Heart left ventricle (tissue), 16 donors: Measurements from ENCODE around the gene TREM1. TPM values are rescaled to one million over a fixed set of nuclear protein-coding genes. Genes with fewer than 3 reads are reported as not detected.

Experiments
- ATAC-seq, 4 donors: fragments of 200-7000 bp; cut with Tn5 transposase; one replicate each; pipeline ENCODE4 v1.9.1; 2020 to 2022; ENCODE audit warnings: moderate library complexity in 4 of 4, mild to moderate bottlenecking in 3 of 4, moderate number of reproducible peaks in 1 of 4
- DNase-seq, 5 donors: peaks; one replicate each; pipeline ENCODE4 v3.0.0-alpha.2; 2020
- H3K27ac ChIP-seq, 12 donors: fragments of 200-600 bp; sonication (generic) in 4 of 12; one replicate each; pipeline versions ENCODE4 v1.5.0 to v1.8.0; 2016 to 2022; ENCODE audit warnings: mild to moderate bottlenecking in 2 of 12
- H3K27me3 ChIP-seq, 9 donors: fragments of 200-600 bp; sonication (generic) in 2 of 9; one replicate each; pipeline versions ENCODE4 v1.5.1 to v1.8.0; 2016 to 2022; ENCODE audit warnings: mild to moderate bottlenecking in 3 of 9
- H3K36me3 ChIP-seq, 9 donors: fragments of 200-600 bp; sonication (generic) in 2 of 9; one replicate each; pipeline versions ENCODE4 v1.5.0 to v1.8.0; 2018 to 2022; ENCODE audit warnings: mild to moderate bottlenecking in 2 of 9
- H3K4me1 ChIP-seq, 12 donors: fragments of 200-600 bp; sonication (generic) in 4 of 12; one replicate each; pipeline versions ENCODE4 v1.5.0 to v1.8.0; 2016 to 2022; ENCODE audit warnings: mild to moderate bottlenecking in 3 of 12
- H3K4me3 ChIP-seq, 12 donors: fragments of 200-600 bp; sonication (generic) in 4 of 12; one replicate each; pipeline versions ENCODE4 v1.5.0 to v1.8.0; 2017 to 2022; ENCODE audit warnings: mild to moderate bottlenecking in 9 of 12, moderate library complexity in 4 of 12
- H3K9me3 ChIP-seq, 12 donors: fragments of 200-600 bp; sonication (generic) in 4 of 12; one replicate each; pipeline versions ENCODE4 v1.5.0 to v1.8.0; 2016 to 2022; ENCODE audit warnings: mild to moderate bottlenecking in 1 of 12
- POLR2A ChIP-seq, 2 donors: fragments of 450-650 bp; IDR thresholded peaks; one replicate each; pipeline ENCODE4 v1.6.1; 2017; ENCODE audit warnings: antibody characterized with exemption in 2 of 2, mild to moderate bottlenecking in 2 of 2, moderate library complexity in 2 of 2
- WGBS, 4 donors: extraction: QIAGEN DNeasy Blood & Tissue Kit in 2 of 4; methylation state at CpG; one replicate each; pipeline versions ENCODE4 v1.1.5 to v1.1.7; 2013 to 2018; 5-methylcytosine and 5-hydroxymethylcytosine counted together
- intact Hi-C, 10 donors: fragments of 100-400 bp; cut with DNase I; formaldehyde crosslinking; loops; one replicate each; pipeline versions ENCODE4 v1.11.1 to v1.14.2; 2022
- polyA plus RNA-seq, 2 donors: library from polyadenylated mRNA; stranded (reverse); fragments of 200-250 nt; gene quantifications; one replicate each; pipeline ENCODE4 v1.2.3, GENCODE V29; 2013
- total RNA-seq, 9 donors: library from RNA; depleted of rRNA in 2 of 9; stranded (reverse); fragments of >200 nt in 2 of 9; fragmentation: NEBNext Ultra II Directional in 3 of 9; extraction: Animal tissue kit (Norgen Biotek cat#: 25700) in 3 of 9; gene quantifications; one replicate each; pipeline versions ENCODE4 v1.1.0 to v1.2.4, GENCODE V29; 2016 to 2023
- TF ChIP-seq, protein P1 (sequence below), 12 donors: fragments of 200-600 bp; sonication (generic) in 4 of 12; IDR thresholded peaks; one replicate each; pipeline versions ENCODE4 v1.5.0 to v1.8.0; 2018 to 2022; ENCODE audit warnings: antibody characterized with exemption in 12 of 12, mild to moderate bottlenecking in 5 of 12
- donor health status: ischemic (EF 13 %, LVEDD 7.1; RV severe dilation, severe dysfunction).
- donor health status: healthy with polysubstance abuse.
- donor health status: DM: no; HTN: yes; CAD: no.
- donor health status: DM: no; HTN: no; CAD: no.
- donor health status: ischemic (EF 25% LVEDD 6.9; RV normal size, moderate dysfunction).
- donor health status: ischemic (EF 25% LVEDD 5.7; RV mildly dilated, moderate dysfunction).
- donor health status: healthy.
- donor health status: DM: yes; HTN: yes; CAD: no.
- donor health status: ischemic (EF 35%, LVEDD 5.7; RV mildly dilated, moderate dysfunction).
- donor health status: nonischemic (EF 11% LVEDD 7.7; RV severe dilation, severe dysfunction).
- donor health status: DM: yes; HTN: yes; CAD: no.
- donor health status: PGD.
- donor health status: ischemic (EF 29% LVEDD 5.4; RV normal size, mild dysfunction).
- donor health status: nonischemic (EF 23%, LVEDD 6.1; RV moderate dilation, normal function).

Gene TREM1
- total and polyA plus RNA-seq, 11 donors, result 0.19 to 18.4 (median 0.75) TPM

DNA sequence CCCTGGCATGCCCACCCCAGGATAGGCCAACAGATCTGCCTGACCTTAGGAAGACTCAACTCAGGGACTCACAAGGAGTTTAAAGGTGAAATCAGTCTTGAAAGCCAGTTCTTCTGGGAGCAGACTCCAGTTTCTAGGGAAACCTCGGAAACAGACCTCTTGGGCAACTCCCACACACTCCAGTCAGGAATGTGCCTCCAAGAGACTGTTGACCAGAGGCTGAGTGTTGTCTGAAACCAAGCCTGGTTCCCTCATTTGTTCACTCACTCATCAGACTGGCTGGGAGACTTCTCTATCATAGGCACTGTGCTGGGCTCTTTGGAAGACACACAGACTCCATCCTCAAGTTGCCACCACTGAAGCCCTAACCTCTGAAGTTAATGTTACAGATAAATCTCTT is 1.8 kb downstream of the TREM1 start:
- Histone ChIP-seq H3K27me3 (peaks cover 0 to 3% (median 0%) of the 10 kb centered on the region in 9 donors), H3K9me3 (no peaks in the 10 kb centered on the region), H3K27ac (no peak overlapping the region), H3K4me1 (peaks cover 0 to 29% (median 0%) of the 10 kb centered on the region in 12 donors), H3K4me3 (no peak overlapping the region), H3K36me3 (no peaks in the 10 kb centered on the region)
- DNase-seq (no peak), ATAC-seq (no peak)
- no peak for TF ChIP-seq POLR2A (IDR thresholded peaks at IDR 0.05)
- TF ChIP-seq, protein P1, sequence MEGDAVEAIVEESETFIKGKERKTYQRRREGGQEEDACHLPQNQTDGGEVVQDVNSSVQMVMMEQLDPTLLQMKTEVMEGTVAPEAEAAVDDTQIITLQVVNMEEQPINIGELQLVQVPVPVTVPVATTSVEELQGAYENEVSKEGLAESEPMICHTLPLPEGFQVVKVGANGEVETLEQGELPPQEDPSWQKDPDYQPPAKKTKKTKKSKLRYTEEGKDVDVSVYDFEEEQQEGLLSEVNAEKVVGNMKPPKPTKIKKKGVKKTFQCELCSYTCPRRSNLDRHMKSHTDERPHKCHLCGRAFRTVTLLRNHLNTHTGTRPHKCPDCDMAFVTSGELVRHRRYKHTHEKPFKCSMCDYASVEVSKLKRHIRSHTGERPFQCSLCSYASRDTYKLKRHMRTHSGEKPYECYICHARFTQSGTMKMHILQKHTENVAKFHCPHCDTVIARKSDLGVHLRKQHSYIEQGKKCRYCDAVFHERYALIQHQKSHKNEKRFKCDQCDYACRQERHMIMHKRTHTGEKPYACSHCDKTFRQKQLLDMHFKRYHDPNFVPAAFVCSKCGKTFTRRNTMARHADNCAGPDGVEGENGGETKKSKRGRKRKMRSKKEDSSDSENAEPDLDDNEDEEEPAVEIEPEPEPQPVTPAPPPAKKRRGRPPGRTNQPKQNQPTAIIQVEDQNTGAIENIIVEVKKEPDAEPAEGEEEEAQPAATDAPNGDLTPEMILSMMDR (IDR thresholded peaks at IDR 0.05), result no peak
- intact Hi-C loops, result no loop called here
- 25 to 78% (median 52%) methylated on average over 1 of the region's 1 CpG for WGBS, 4 donors

DNA sequence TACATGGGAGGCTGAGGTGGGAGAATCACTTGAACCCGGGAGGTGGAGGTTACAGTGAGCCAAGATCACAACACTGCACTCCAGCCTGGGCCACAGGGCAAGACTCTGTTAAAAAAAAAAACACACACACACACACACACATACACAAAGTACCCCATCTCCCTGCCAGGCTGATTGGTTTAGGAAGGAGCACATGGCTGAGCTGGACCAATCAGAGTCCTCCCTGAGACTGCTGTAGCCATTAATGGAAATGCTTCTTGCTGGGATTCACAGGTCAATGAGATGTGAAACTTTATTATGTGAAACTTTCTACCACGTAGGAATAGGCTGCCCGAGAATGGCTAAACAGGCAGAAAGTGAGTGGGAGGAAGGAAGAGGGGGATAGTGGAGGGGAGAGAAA is 2.9 kb downstream of the TREM1 start:
- no peak overlapping the region for H3K4me3 ChIP-seq
- H3K27me3 ChIP-seq, result peaks cover 0 to 3% (median 0%) of the 10 kb centered on the region in 9 donors
- 70 to 88% (median 81%) methylated on average over 3 of the region's 3 CpGs for WGBS, 4 donors
- TF ChIP-seq POLR2A (IDR thresholded peaks at IDR 0.05), result no peak
- TF ChIP-seq, protein P1 (IDR thresholded peaks at IDR 0.05), result no peak
- no peak overlapping the region for H3K27ac ChIP-seq
- intact Hi-C loops, result no loop called here
- no peak for DNase-seq
- no peaks in the 10 kb centered on the region for H3K9me3 ChIP-seq
- H3K36me3 ChIP-seq, result no peaks in the 10 kb centered on the region
- peaks cover 0 to 36% (median 2%) of the 10 kb centered on the region in 12 donors for H3K4me1 ChIP-seq
- ATAC-seq, result no peak

DNA sequence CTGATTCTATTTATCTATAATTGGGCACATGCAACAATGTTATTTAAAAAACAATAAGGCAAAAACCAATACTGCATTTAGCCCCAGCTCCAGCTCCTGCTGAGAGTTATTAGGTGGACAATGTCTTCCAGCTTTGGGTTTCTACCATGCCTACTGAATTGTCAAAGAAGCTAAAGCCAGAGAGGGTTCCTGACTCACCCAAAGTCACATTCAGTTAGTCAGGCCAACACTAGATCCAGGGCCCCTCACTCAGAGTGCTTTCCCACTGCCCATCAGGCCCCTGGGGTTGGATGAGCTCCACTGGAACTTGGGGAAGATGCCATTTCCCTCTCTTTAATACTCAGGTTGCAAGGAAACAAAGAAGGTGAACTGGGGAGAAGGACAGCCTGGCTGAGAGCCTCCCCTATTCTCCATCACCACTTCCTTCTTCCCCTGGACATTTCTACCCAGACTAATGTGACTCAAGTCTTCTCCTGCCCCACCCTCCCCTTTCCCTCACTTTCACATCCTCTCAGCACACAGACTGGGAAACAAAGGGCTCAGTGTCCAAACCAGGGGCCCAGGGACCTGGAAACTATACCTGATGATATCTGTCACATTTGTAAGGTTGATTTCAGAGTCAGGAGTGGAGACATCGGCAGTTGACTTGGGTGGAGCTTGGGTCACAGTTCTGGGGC is 6.0 kb downstream of the TREM1 start:
- no peaks in the 10 kb centered on the region for H3K9me3 ChIP-seq
- peak in 2 of 4 donors; percentile 36 to 54 for ATAC-seq
- peaks cover 0 to 11% (median 0%) of the 10 kb centered on the region in 9 donors for H3K27me3 ChIP-seq
- H3K27ac ChIP-seq, result peak overlapping the region in 1 of 12 donors; percentile 57
- no peak for TF ChIP-seq POLR2A (IDR thresholded peaks at IDR 0.05)
- TF ChIP-seq, protein P1 (IDR thresholded peaks at IDR 0.05), result no peak
- intact Hi-C loops, result no loop called here
- no peaks in the 10 kb centered on the region for H3K36me3 ChIP-seq
- no peak overlapping the region for H3K4me3 ChIP-seq
- peaks cover 0 to 32% (median 0%) of the 10 kb centered on the region in 12 donors for H3K4me1 ChIP-seq
- DNase-seq, result no peak
- 75 to 82% (median 80%) methylated on average over 1 of the region's 1 CpG for WGBS, 4 donors

DNA sequence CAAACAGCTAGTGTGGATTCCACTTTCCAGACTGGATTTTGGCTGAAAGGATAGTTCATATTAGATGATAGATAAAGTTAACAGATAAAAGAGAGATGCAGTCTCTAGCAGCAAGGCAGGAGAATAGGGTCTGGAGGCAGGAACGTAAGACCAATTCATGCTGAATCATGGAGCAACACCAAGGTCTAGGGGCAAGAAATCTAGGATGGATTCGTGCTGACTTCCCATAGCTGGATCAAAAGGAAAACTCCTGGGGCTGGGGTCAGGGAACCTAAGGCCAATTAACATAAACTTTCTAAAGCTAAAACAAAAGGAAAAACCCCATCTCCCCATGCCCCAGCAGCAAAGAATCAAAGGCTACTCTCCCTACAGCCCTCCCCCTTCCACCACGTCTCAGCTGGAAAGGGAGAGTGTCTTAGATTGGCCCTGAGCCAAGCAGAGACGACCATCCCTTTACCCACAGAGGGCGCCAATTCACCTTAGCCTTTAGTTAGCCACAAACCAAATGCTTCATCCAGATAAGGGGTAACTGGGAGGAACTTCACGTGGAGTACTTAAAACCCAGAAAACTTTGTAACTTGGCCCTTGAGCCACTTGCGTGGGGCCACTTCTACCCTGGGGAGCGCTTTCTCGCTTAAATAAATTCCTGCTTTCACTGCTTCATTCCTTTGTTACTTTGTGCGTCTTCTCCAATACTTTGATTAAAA is 7.6 kb downstream of the TREM1 start:
- H3K27ac ChIP-seq, result peak overlapping the region in 1 of 12 donors; percentile 55
- H3K27me3 ChIP-seq, result peaks cover 0 to 20% (median 0%) of the 10 kb centered on the region in 9 donors
- no peaks in the 10 kb centered on the region for H3K36me3 ChIP-seq
- H3K4me3 ChIP-seq, result no peak overlapping the region
- peak in 3 of 4 donors; percentile 51 to 70 (median 65) for ATAC-seq
- H3K9me3 ChIP-seq, result no peaks in the 10 kb centered on the region
- intact Hi-C loops, result loop anchor here in 1 of 10 donors (2.0 kb wide), 1 partner anchor 40 kb away; no protein-coding TSS in a partner anchor
- peak in 4 of 5 donors; percentile 52 to 60 (median 56) for DNase-seq
- H3K4me1 ChIP-seq, result peaks cover 0 to 49% (median 0%) of the 10 kb centered on the region in 12 donors
- 24 to 27% (median 25%) methylated on average over 10 of the region's 10 CpGs for WGBS, 4 donors
- TF ChIP-seq POLR2A (IDR thresholded peaks at IDR 0.05), result no peak
- TF ChIP-seq, protein P1 (IDR thresholded peaks at IDR 0.05), result peak; percentile 20 to 59 (median 40)
